Trophoblast cell (in vitro differentiated cells and primary cell): ENCODE data around the gene JMJD4.

Experiments used
- DNase-seq, 2 donors: peaks; one replicate each; pipeline ENCODE4 v3.0.0-alpha.2; 2016
- H2AFZ ChIP-seq: 2 replicates; pipeline ENCODE4 v1.6.1; 2013; ENCODE audit warnings: low read length, moderate library complexity, mild to moderate bottlenecking; ENCODE audit not compliant: insufficient read depth, poor library complexity
- H2AK5ac ChIP-seq: 2 replicates; pipeline ENCODE4 v1.6.1; 2013; ENCODE audit warnings: mild to moderate bottlenecking, low read length
- H2BK120ac ChIP-seq: 2 replicates; pipeline ENCODE4 v1.6.1; 2013; ENCODE audit warnings: low read length, mild to moderate bottlenecking, moderate library complexity; ENCODE audit not compliant: insufficient read depth, poor library complexity
- H2BK12ac ChIP-seq: 2 replicates; pipeline ENCODE4 v1.6.1; 2013; ENCODE audit warnings: mild to moderate bottlenecking, low read length, moderate library complexity
- H2BK5ac ChIP-seq: 2 replicates; pipeline ENCODE4 v1.6.1; 2013; ENCODE audit warnings: low read length, low read depth, moderate library complexity, mild to moderate bottlenecking; ENCODE audit not compliant: poor library complexity
- H3K14ac ChIP-seq: 2 replicates; pipeline ENCODE4 v1.6.1; 2013; ENCODE audit warnings: mild to moderate bottlenecking, low read length
- H3K18ac ChIP-seq: 2 replicates; pipeline ENCODE4 v1.6.1; 2013; ENCODE audit warnings: mild to moderate bottlenecking, low read length
- H3K23ac ChIP-seq: 2 replicates; pipeline ENCODE4 v1.6.1; 2013; ENCODE audit warnings: low read length
- H3K27ac ChIP-seq: 2 replicates; pipeline ENCODE4 v1.5.1; 2013; ENCODE audit warnings: low read depth, mild to moderate bottlenecking, inconsistent platforms, low read length, moderate library complexity
- H3K27me3 ChIP-seq: 2 replicates; pipeline ENCODE4 v1.6.1; 2013; ENCODE audit warnings: inconsistent platforms, mild to moderate bottlenecking, low read length, moderate library complexity; ENCODE audit not compliant: insufficient read depth
- H3K36me3 ChIP-seq, 2 experiments: 1 replicate in 1 of 2; 2 replicates in 1 of 2; pipeline ENCODE4 v1.6.1; 2013; ENCODE audit warnings: low read length in 2 of 2, mild to moderate bottlenecking in 2 of 2, moderate library complexity in 1 of 2; ENCODE audit not compliant: insufficient read depth in 2 of 2, control insufficient read depth in 1 of 2
- H3K4ac ChIP-seq: 2 replicates; pipeline ENCODE4 v1.6.1; 2013; ENCODE audit warnings: low read depth, mild to moderate bottlenecking, low read length, moderate library complexity
- H3K4me1 ChIP-seq, 2 experiments: 1 replicate in 1 of 2; 2 replicates in 1 of 2; pipeline ENCODE4 v1.6.1; 2013; ENCODE audit warnings: low read length in 2 of 2, mild to moderate bottlenecking in 2 of 2, moderate library complexity in 1 of 2; ENCODE audit not compliant: insufficient read depth in 2 of 2, control insufficient read depth in 1 of 2
- H3K4me2 ChIP-seq: 2 replicates; pipeline ENCODE4 v1.6.1; 2013; ENCODE audit warnings: inconsistent platforms, mild to moderate bottlenecking, low read length, moderate library complexity
- H3K4me3 ChIP-seq: 2 replicates; pipeline ENCODE4 v1.5.1; 2013; ENCODE audit warnings: mild to moderate bottlenecking, low read depth, low read length, inconsistent platforms
- H3K79me1 ChIP-seq: one replicate; pipeline ENCODE4 v1.6.1; 2013; ENCODE audit warnings: low read length
- H3K79me2 ChIP-seq: 2 replicates; pipeline ENCODE4 v1.6.1; 2013; ENCODE audit warnings: low read length, mild to moderate bottlenecking; ENCODE audit not compliant: control insufficient read depth, insufficient read depth, poor library complexity
- H3K9ac ChIP-seq: 2 replicates; pipeline ENCODE4 v1.6.1; 2013; ENCODE audit warnings: mild to moderate bottlenecking, low read length
- H3K9me3 ChIP-seq: 2 replicates; pipeline ENCODE4 v1.6.1; 2013; ENCODE audit warnings: low read depth, mild to moderate bottlenecking, control low read depth, inconsistent platforms, low read length; ENCODE audit not compliant: insufficient read depth
- H4K12ac ChIP-seq: 2 replicates; pipeline ENCODE4 v1.6.1; 2013; ENCODE audit warnings: low read depth, mild to moderate bottlenecking, low read length, moderate library complexity
- H4K8ac ChIP-seq: 2 replicates; pipeline ENCODE4 v1.6.1; 2013; ENCODE audit warnings: low read depth, mild to moderate bottlenecking, low read length, moderate library complexity
- H4K91ac ChIP-seq: one replicate; pipeline ENCODE4 v1.6.1; 2013; ENCODE audit warnings: low read depth, mild to moderate bottlenecking, low read length, moderate library complexity
- WGBS: extraction: QIAGEN DNeasy Blood & Tissue Kit; methylation state at CpG from one replicate; pipeline ENCODE4 v1.1.7; 2013; ENCODE audit warnings: missing lambda C conversion rate; ENCODE audit not compliant: insufficient read length, insufficient coverage; ENCODE audit errors: extremely low coverage; 5-methylcytosine and 5-hydroxymethylcytosine counted together

The JMJD4 gene

DNA sequence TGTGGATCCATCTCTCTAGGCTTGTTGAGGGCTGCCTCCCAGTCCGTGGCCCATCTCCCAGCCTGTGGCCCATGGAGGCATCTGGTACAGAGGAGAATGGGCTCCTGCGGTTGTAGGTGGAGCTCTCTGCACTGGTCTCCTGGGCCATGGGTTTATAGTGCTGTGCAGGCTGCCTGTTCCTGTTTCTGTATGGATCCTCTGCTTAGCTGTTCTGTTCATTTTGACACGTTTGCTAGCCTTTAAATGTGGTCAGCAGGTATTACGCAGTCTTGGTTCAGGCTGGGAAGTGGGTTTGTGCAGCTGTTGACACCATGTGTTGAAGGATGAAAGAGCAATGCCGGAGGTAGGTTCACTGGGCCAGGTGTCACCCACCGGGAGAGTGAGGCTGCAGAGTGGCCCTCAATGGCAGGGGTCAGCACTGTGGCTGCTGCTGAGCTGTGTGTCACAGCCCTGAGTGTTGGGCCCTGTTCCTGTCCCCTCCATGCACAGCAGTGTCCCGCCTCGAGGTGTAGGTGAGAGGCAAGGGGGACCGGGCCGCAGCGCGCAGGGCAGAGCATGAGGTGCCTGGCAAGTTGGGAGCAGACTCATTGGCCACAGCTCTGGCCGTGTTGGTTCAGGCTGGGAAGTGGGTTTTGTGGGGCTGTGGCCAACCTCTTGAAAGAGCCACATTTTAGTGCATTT, 39.1 kb upstream of the JMJD4 start:
- peak overlapping the region; percentile 58 for H3K18ac ChIP-seq
- no peak overlapping the region for H3K9ac ChIP-seq
- peaks cover 16 to 29% of the 10 kb centered on the region in 2 experiments for H3K4me1 ChIP-seq
- peak overlapping the region; percentile 72 for H2AK5ac ChIP-seq
- no peaks in the 10 kb centered on the region for H3K27me3 ChIP-seq
- H3K4me3 ChIP-seq = no peak overlapping the region
- H3K9me3 ChIP-seq = peaks cover 2% of the 10 kb centered on the region
- H4K91ac ChIP-seq = peak overlapping the region; percentile 48
- no peak overlapping the region for H2AFZ ChIP-seq
- peak overlapping the region; percentile 29 for H2BK120ac ChIP-seq
- peaks cover 29 to 30% of the 10 kb centered on the region in 2 experiments for H3K36me3 ChIP-seq
- no peak overlapping the region for H4K12ac ChIP-seq
- no peak overlapping the region for H2BK5ac ChIP-seq
- H3K4ac ChIP-seq = no peak overlapping the region
- peak overlapping the region; percentile 60 for H3K14ac ChIP-seq
- H3K23ac ChIP-seq = no peak overlapping the region
- H3K27ac ChIP-seq = no peak overlapping the region
- no peaks in the 10 kb centered on the region for H3K79me2 ChIP-seq
- no peak overlapping the region for H3K4me2 ChIP-seq
- no peak for DNase-seq
- no CpG with 5 or more reads among the region's 13 CpGs for WGBS
- peaks cover 9% of the 10 kb centered on the region for H3K79me1 ChIP-seq
- H4K8ac ChIP-seq = no peak overlapping the region
- peak overlapping the region; percentile 21 for H2BK12ac ChIP-seq

DNA sequence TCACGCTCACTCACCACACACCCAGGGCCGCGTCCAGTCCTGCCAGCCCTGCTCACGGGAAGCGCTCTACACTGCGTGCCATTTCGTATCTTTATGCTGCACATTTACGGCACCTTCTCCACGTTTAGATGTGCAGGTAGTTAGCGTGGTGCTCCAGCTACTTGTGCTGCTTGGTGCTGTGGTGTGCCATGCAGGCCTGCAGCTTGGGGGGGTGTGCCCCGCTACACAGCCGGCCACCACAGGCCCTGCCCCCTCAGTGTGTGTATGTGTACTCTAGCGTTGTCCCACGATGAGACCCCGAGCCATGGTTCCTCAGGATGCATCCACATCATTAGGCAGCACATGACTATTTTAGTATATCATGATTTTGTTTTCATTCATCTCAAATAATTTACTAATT, 38.5 kb upstream of the JMJD4 start:
- Histone ChIP-seq H3K27ac (no peak overlapping the region), H3K79me1 (peaks cover 9% of the 10 kb centered on the region), H4K12ac (no peak overlapping the region), H2BK5ac (no peak overlapping the region), H3K9ac (no peak overlapping the region), H3K14ac (no peak overlapping the region), H2BK120ac (no peak overlapping the region), H3K79me2 (no peaks in the 10 kb centered on the region), H3K9me3 (no peaks in the 10 kb centered on the region), H3K4ac (no peak overlapping the region), H3K23ac (no peak overlapping the region), H2AFZ (no peak overlapping the region), H3K27me3 (no peaks in the 10 kb centered on the region), H3K4me3 (no peak overlapping the region), H3K4me2 (no peak overlapping the region), H3K36me3 (peaks cover 34 to 36% of the 10 kb centered on the region in 2 experiments), H4K8ac (no peak overlapping the region), H2BK12ac (no peak overlapping the region), H3K4me1 (peaks cover 16 to 26% of the 10 kb centered on the region in 2 experiments), H2AK5ac (no peak overlapping the region), H4K91ac (no peak overlapping the region), H3K18ac (no peak overlapping the region)
- no CpG with 5 or more reads among the region's 15 CpGs for WGBS
- no peak for DNase-seq

DNA sequence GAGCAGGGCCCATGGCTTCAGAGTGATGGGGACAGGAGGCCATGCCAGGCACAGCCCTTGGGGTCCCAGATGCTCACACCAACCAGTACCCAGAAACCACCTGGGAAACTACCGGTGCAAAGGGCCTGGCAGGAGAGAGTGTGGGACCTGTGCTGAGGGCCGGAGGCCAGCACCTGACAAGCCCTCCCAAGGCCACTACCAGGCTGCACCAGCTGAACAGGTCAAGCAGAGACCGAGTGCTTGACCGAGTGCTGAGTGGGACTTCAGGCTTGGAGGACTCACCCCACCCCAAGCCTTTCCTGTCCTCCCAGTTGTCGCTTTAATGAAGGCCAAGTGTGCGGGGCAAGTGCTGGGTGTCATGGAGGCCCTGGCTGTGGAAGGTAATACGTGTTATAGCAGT, 36.7 kb upstream of the JMJD4 start:
- Histone ChIP-seq H3K4me2 (no peak overlapping the region), H2BK5ac (no peak overlapping the region), H3K4me3 (no peak overlapping the region), H3K4ac (no peak overlapping the region), H3K9me3 (peaks cover 3% of the 10 kb centered on the region), H4K8ac (no peak overlapping the region), H4K91ac (no peak overlapping the region), H2AFZ (no peak overlapping the region), H3K23ac (no peak overlapping the region), H2BK120ac (no peak overlapping the region), H3K27ac (no peak overlapping the region), H3K27me3 (no peaks in the 10 kb centered on the region), H3K9ac (no peak overlapping the region), H3K36me3 (peaks cover 41 to 50% of the 10 kb centered on the region in 2 experiments), H3K4me1 (peaks cover 16 to 21% of the 10 kb centered on the region in 2 experiments), H2AK5ac (no peak overlapping the region), H3K79me1 (peaks cover 6% of the 10 kb centered on the region), H3K14ac (no peak overlapping the region), H4K12ac (no peak overlapping the region), H2BK12ac (no peak overlapping the region), H3K18ac (no peak overlapping the region), H3K79me2 (no peaks in the 10 kb centered on the region)
- no CpG with 5 or more reads among the region's 7 CpGs for WGBS
- no peak for DNase-seq

DNA sequence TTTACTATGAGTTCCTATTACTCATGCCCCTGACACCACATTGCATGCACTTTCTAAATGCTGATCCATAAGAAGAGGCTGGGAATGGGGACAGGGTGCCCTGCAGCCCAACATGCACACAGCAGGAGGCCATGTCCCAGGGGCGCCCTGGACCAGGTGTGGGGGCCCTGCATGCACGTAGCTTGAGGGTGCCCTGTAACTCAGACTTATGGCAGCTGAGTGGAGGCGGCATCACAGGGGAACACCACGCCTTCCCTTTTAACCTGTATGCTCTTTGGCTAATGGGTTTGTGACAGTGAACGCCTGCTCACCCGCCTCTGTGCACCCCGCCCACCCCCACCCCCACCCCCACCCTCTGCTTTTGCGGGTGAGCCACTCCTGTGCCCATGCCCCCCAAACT, 36.2 kb upstream of the JMJD4 start:
- H3K27me3 ChIP-seq = no peaks in the 10 kb centered on the region
- no peak for DNase-seq
- no CpG with 5 or more reads among the region's 8 CpGs for WGBS
- H3K23ac ChIP-seq = no peak overlapping the region
- H2AFZ ChIP-seq = no peak overlapping the region
- H3K4me1 ChIP-seq = peaks cover 17 to 24% of the 10 kb centered on the region in 2 experiments
- no peaks in the 10 kb centered on the region for H3K79me2 ChIP-seq
- H4K8ac ChIP-seq = no peak overlapping the region
- H3K14ac ChIP-seq = no peak overlapping the region
- no peak overlapping the region for H2BK12ac ChIP-seq
- H3K18ac ChIP-seq = no peak overlapping the region
- no peak overlapping the region for H3K4me2 ChIP-seq
- H2BK120ac ChIP-seq = no peak overlapping the region
- no peak overlapping the region for H2BK5ac ChIP-seq
- H3K79me1 ChIP-seq = peaks cover 6% of the 10 kb centered on the region
- peaks cover 3% of the 10 kb centered on the region for H3K9me3 ChIP-seq
- no peak overlapping the region for H4K91ac ChIP-seq
- no peak overlapping the region for H2AK5ac ChIP-seq
- no peak overlapping the region for H4K12ac ChIP-seq
- no peak overlapping the region for H3K27ac ChIP-seq
- H3K36me3 ChIP-seq = peaks cover 43 to 51% of the 10 kb centered on the region in 2 experiments
- H3K4ac ChIP-seq = no peak overlapping the region
- H3K4me3 ChIP-seq = no peak overlapping the region
- no peak overlapping the region for H3K9ac ChIP-seq
